GM12872 (cell line): Measurements from ENCODE around the gene ITSN1.

ENCODE experiments used
- TF ChIP-seq, protein P1 (sequence below): IDR thresholded peaks from 3 replicates; pipeline ENCODE4 v1.5.1; 2011; ENCODE audit warnings: low read depth, mild to moderate bottlenecking, low read length, moderate library complexity; ENCODE audit not compliant: insufficient read depth

Gene ITSN1

DNA sequence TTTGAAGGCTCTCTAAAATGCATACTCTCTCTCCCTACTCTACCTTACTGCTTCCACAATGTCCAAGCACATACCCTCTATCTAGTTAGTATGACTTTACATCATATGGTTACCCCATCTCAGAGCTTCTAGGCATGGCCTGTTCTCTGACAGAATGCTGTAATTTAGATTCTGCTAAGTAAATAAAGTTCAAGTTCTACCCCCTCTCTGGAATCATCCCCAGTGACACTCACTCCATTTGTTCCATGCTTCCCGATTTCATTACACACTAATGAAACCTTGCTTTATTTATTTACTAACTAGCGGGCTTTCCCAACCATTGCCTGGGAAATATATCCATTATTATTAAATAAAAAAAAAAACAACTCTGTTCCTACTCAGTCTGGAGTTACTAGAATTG lies 8.0 kb upstream of the ITSN1 start:
- TF ChIP-seq, protein P1, sequence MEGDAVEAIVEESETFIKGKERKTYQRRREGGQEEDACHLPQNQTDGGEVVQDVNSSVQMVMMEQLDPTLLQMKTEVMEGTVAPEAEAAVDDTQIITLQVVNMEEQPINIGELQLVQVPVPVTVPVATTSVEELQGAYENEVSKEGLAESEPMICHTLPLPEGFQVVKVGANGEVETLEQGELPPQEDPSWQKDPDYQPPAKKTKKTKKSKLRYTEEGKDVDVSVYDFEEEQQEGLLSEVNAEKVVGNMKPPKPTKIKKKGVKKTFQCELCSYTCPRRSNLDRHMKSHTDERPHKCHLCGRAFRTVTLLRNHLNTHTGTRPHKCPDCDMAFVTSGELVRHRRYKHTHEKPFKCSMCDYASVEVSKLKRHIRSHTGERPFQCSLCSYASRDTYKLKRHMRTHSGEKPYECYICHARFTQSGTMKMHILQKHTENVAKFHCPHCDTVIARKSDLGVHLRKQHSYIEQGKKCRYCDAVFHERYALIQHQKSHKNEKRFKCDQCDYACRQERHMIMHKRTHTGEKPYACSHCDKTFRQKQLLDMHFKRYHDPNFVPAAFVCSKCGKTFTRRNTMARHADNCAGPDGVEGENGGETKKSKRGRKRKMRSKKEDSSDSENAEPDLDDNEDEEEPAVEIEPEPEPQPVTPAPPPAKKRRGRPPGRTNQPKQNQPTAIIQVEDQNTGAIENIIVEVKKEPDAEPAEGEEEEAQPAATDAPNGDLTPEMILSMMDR = no peak

DNA sequence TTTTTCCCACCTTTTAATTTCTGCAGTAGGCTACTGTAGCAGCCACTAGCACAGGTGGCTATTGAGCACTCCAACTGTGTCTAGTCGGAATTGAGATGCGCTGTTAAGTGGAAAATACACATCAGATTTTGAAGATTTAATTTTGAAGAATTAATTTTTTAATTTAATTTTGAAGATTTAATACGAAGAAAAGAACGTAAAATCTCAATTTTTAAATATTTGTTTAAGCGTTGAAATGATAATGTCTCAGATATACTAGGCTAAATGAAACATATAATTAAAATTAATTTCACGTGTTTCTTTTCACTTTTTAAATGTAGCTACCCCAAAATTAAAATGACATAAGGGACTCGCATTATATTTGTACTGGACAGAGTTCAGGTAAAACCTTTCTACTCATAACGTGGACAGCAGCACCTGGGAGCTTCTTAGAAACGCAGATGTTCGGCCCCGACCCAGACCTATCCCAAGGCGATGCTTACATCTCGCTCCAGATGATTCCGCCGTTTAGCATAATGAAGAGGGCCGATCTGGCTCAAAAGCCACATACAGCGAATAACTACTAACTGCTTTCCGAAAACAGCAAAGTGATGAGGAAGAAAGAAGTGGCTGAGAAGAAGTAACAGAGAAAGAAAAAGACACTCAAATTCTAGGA lies 1.5 kb upstream of the ITSN1 start:
- TF ChIP-seq, protein P1 = no peak

DNA sequence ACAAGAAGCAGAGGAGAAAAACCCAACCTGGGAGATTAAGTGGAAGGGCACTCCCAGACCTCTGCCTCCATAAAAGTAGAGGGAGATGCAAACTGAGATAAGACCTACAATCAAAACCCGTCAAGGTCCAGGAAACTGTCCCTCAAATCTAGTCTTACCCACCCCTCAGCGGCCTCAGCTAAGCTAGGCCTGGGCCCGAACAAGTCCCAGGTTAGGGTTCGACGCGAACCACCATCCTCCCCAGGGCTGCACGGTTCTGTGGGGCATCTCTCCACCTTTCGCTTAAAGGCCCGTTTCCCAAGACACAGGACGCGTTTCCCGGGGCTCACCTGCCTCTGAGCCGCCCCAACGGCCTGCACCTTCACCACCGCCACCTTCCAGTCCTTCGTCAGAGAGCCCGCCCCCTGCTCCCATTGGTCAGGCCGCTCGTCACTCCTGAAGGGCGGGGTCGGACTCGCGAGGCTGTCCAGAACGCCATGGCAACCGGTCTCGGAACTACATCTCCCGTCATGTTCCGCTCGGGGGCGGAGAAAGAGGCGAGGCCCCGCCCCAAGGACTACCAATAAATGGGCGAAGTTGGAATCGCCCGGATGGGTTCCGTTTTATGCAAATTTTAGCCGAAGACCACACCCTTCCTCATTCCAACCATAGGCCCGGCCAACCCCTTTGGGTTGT lies 812 bp upstream of the ITSN1 start, which contains the start of gene CRYZL1:
Gene CRYZL1, minus strand, starts transcription at position 390 of the 675 bp plus-strand sequence. CDS start 10,190 bp downstream, outside the sequence.
- TF ChIP-seq, protein P1 = no peak

DNA sequence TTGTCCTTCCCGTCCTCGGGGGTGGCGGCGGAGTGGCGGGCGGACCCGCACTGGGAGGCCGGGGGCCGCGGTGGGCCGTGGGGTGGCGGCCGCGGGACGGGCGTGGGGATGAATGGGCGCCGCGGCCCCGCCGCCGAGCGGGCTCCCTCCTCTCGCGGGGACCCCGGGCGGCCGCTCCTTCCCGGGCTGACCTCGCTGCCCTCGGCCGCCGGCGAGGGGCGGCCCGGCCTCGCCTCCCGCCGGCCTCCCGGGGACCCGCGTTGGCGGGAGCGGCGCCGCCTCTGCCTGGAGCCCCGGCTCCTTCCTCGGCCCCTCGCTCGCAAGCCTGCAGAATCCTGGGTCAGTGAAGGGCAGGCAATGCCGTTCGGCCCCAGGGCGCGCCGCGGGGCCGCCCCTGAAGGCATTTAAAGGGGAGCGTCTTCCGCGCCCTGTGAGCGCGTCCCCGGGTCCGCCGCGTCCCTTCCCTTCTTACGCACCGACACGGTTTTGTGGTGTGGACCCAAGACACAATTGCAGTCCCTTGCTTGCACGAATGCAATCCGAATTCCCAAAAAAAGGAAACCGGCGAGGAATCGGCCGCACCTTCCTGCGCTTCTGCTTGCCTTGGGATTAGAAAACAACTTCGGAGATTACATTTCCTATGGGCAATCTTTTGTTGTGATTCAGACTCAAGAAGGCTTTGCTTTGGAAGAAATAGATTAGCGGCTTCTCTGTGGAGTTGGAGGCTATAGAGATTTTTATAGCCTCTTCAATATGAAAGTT lies 776 bp downstream of the ITSN1 start:
- TF ChIP-seq, protein P1 = no peak

DNA sequence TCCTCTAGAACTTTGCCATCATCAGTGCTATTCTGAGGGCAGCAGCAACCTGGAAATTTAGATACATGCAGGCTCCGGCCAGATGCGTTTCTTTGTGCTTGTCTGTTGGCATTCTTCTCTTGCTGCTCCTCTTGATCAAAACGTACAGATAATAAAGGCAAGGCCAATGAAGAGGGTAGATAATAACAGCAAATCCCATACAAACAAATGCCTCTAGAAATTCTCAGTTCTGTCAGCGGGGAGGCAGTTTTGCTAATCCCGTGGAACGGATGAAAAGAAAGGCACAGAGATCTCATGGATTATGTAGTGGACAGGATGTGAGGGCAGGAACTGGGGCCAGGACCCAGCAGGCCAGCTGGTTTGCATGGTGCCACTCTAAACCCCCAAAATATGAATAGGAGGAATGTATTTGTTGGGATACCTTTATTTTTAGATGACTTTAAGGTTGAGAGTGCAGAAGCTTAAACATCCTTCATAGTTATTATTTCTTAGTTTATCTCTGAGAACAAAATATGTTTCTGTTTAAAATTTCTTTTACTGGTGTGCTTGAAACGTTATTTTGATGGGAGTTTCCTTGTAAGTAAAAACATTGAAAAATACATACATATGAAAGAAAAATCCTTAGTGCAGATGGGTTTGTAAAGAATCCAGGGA lies 1.5 kb downstream of the ITSN1 start:
- TF ChIP-seq, protein P1 = no peak

DNA sequence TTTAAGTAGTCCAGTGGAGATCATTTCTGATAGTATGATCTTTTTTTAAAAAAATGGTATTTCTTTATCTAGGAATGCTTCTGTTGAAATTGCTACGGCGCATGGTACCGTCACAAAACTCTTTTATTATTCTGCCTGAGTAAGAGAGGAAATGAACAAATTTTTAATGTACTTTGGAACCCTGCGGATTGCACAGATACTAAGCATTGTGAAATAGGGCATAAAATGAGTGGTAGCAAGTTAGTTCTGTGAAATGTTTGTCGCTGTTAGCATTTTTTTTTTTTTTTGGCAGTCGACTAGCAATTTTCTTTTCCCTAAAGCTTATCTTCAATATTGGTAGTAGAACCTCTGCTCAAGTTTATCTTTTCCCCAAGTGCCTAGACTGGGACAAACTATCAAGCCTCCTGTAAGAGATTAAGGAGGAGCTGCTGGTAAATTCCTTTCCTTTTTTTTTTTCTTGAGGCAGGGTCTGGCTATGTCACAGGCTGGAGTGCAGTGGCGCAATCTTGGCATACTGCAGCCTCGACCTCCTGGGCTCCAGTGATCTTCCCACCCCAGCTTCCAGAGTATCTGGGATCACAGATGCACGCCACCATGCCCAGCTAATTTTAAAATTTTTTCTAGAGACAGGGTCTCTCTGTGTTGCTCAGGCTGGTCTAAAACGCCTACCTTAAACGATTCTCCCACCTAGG lies 2.2 kb downstream of the ITSN1 start:
- TF ChIP-seq, protein P1 = no peak
